Esophagus mucosa (tissue), 1 donor: Measurements from ENCODE around the gene GJB3. TPM values are rescaled to one million over a fixed set of nuclear protein-coding genes. Genes with fewer than 3 reads are reported as not detected.
"Not testable (repeated sequence)": the region's sequence is repeated elsewhere in the genome, so short reads cannot be mapped to it uniquely, and the experiment has no call there.

Experiments
- ATAC-seq: fragments of 200-7000 bp; cut with Tn5 transposase; one replicate; pipeline ENCODE4 v1.9.1; 2020
- total RNA-seq: library from RNA; stranded (reverse); gene quantifications from one replicate; pipeline ENCODE4 v1.2.4, GENCODE V29; 2023
- donor health status: DM: yes; HTN: yes; CAD: no.

Gene GJB3
- 61.7 TPM for total RNA-seq

GRCh38 chr1:34781071-34781843 lies at the start of gene GJB3:
Gene GJB3, plus strand, starts transcription at chr1:34781214. Its CDS starts 3,549 bp downstream, at chr1:34784763.
- peak; percentile 49 for ATAC-seq

DNA sequence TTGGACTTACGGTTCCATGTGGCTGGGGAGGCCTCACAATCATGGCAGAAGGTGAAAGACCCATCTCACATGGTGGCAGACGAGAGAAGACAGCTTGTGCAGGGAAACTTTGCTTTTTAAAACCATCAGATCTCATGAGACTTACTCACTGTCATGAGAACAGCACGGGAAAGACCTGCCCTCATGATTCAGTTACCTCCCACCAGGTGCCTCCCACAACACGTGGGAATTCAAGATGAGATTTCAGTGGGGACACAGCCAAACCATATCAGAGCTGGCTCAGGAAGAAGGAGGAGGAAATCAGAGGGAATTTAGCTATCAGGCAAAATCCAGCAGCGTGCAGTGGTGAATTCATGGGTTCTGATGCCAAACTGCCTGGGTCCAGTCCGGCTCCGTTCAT lies 48.2 kb upstream of the GJB3 start:
- not testable (repeated sequence) for ATAC-seq

GRCh38 chr1:34736692-34737091 lies 44.3 kb upstream of the GJB3 start:
- no peak for ATAC-seq

DNA sequence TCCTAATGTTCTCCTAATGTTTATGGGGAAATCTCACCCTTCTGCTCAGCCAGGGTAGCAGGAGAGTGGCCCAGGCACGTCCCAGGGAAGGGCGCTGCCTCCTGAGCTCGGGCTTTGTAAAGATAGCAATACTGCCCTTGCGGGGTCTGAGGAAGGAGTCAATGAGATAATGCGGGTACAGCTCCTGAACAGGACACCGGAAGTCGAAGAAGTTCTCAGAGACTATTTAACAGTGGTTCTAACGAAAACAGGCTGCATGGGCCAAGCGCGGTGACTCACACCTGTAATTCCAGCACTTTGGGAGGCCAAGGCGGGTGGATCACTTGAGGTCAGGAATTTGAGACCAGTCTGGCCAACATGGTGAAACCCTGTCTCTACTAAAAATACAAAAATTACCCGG lies 43.8 kb upstream of the GJB3 start:
- not testable (repeated sequence) for ATAC-seq

DNA sequence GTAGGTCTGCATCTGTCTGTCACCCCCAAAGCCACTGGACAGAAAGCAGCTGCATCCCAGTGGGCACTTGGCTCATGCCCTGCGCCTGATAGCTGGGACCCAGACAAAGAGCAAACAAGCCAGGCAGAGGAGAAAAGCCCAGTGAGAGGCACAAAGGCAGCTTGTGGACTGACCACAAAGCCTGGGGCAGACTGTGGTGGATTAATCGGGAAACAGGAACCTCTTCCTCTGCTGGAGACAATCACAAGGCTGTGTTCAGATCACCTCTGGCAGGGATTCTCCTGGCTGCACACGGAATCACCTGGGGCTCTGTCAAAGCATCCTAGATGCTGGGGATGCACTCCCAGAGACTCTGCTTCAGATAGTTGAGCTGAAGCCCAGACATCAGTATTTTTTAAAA lies 41.4 kb upstream of the GJB3 start:
- no peak for ATAC-seq

- peak; percentile 65 for ATAC-seq
Measured at GRCh38 chr1:34740161-34740868, 40.7 kb upstream of the GJB3 start.

DNA sequence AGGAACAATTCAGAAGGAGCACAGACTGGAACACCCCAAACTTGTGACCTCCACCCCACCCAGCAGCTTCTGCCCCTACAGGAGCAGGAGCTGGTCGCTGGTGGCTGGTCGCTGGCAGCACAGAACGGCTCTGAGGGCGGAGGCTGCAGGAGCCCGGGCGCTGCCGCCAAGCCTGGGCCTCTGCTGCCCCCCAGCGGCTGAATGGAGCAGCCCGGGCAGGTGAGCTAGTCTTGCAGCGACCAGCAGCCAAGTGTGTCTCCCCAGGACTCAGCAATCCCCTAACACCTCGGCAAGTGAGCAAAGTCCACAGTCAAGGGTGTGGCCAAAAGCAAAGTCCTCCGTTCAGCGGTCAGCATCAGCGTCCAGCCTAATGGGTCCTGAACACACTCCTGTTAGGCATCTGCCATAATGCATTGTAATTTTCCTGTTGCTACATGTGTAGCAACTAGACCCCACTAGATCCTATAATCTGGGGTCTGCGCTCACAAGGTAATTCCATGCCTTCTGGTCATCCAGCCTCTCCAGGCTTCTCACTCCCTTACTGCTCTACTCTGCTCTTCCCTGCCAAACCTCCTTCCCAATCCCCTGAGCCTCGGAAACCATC lies 38.2 kb upstream of the GJB3 start:
- ATAC-seq: peak; percentile 86

DNA sequence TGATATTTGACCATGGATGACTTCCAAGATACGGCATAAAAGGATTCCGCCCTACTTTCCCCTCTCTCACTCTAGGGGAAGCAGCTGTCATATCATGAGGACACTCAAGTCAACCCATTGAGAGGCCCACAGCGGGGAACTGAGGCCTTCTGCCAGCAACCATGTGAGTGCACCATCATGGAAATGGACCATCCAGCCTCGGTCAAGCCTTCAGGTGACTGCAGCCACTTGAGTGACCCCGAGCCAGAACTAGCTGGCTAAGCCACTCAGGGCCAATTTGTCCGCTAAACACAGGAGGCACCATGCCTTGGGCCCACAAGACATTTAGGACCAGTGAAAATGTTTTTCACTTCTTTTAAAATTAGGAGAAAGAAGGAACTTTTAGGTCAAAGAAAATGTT lies 37.2 kb upstream of the GJB3 start:
- ATAC-seq: no peak

DNA sequence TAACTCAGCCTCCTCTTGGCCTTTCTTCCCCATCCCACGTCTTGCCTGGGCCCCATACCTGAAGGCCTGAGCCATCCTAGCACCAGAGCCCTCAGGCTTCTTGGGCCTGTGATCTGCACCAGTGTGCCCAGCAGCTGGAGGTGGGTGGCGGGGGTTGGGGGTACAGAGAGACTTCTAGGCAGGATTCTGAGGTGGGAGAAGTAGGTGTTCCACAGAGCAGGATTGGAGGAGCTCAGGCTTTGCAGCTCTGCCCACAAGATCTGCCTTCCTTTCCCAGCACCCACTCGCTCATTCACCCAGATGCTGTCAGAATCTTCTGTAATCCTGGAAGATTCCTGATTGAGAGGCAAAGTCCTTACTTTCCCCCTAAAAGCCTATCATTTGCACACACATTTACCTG lies 36.2 kb upstream of the GJB3 start:
- ATAC-seq: no peak

DNA sequence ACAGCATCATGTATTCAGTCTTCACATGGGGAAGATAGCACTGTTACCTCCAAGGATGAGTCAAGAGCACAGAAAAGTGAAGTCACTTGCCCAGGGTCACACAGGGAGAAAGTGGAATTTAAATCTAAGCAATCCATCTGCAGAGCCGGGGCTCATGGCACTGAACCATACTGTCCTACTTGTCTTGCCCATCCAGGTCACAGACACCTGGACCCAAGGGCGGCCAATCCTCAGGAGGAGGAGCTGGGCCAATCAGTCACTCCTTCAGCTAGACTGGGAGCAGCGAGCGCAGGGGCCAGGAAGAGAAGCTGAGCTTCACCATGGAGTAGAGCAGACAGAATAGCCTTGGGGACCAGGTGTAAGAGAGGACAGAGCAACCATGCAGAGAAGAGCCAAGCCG lies 35.3 kb upstream of the GJB3 start:
- no peak for ATAC-seq

DNA sequence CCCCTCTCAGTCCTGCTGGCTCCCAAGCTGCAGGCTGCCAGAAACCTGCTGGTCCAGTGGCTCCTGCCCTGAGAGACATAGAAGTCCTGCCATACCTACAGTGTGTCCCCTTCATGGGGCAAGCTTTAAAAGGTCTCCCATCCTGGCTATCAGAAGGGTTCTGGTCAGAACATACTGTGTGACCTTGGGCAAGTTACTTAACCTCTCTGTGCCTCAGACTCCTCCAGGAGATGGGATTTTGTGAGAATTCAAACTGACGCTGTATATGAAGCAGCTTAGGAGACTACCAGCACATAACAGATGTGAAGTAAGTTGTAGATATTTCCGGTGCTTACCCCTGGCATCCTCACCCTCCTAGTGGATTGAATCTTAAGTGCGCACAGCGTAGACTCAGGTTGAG lies 34.9 kb upstream of the GJB3 start:
- ATAC-seq: no peak

- no peak for ATAC-seq
Measured at GRCh38 chr1:34746785-34747637, 34.0 kb upstream of the GJB3 start.

GRCh38 chr1:34747638-34747941 lies 33.4 kb upstream of the GJB3 start:
- no peak for ATAC-seq

- no peak for ATAC-seq
Measured at GRCh38 chr1:34749992-34750391, 31.0 kb upstream of the GJB3 start.

DNA sequence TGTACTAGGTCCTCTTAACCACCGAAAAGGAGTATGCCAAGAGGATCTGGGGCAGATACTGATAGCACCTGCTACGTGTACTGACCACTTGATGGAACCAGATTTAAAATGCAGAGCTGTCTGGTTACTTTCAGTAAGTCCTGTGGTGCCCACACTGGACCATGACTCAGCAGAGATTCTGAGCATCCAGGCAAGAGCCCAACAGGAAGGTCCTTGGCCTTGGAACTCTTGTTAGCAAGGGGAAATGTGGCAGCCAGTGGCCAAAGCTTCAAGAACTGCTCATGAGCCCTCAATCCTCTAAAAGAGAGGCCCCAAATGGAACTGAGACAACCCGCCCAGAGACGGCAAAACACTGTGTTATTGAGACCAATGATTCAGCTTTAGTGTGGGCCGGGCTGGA lies 30.4 kb upstream of the GJB3 start:
- ATAC-seq: no peak

GRCh38 chr1:34753163-34753562 lies 27.9 kb upstream of the GJB3 start:
- no peak for ATAC-seq

GRCh38 chr1:34754964-34755637 lies 25.9 kb upstream of the GJB3 start, which contains the start of gene GJB5:
Gene GJB5, plus strand, starts transcription at chr1:34755047. Its CDS starts 2,284 bp downstream, at chr1:34757331.
- ATAC-seq: peak; percentile 94

GRCh38 chr1:34755961-34756360 lies 25.1 kb upstream of the GJB3 start:
- no peak for ATAC-seq

DNA sequence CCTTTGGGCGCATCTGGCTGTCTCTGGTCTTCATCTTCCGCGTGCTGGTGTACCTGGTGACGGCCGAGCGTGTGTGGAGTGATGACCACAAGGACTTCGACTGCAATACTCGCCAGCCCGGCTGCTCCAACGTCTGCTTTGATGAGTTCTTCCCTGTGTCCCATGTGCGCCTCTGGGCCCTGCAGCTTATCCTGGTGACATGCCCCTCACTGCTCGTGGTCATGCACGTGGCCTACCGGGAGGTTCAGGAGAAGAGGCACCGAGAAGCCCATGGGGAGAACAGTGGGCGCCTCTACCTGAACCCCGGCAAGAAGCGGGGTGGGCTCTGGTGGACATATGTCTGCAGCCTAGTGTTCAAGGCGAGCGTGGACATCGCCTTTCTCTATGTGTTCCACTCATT lies 23.6 kb upstream of the GJB3 start:
- ATAC-seq: no peak

GRCh38 chr1:34758751-34759150 lies 22.3 kb upstream of the GJB3 start:
- no peak for ATAC-seq

DNA sequence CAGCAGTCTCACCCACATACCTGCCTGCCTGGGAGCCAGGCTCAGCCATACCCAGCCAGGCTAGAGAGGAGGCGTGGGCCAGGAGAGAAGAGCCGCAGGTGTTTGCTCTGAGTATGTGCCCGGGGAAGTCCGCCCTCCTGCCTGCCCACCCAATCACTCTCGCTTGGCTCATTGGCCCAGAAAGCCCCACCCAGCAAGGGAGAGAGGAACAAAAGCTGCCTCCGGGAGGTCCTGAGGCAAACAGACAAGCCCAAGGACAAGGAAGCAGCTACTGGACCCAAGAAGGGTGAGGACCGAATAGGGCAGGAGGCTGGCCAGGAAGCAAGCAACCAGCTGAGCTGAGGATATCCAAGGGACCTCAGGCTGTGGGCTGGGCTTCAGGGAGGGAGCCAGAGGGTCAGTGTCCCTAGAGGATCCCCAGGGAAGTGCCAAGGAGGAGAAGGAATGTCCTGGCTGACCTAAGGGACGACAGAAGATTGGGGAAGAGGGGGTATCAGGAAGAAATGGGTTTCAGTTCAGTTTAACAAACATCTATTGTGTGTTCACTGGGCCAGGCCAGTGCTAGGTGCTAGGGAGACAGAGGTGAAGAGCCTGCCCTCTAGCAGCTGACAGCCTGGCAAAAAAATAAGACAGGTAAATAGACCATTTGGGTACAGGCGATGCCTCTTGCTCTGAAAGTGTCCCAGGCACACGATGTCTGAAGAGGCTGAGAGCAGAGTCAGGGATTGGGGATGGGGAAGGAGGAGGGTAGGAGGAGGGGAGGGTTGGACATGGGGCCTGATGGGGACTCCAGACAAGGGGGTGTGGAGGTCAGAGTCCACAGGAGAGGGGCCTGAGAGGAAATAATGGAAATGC lies 21.3 kb upstream of the GJB3 start, which contains the start of gene GJB4:
GJB4 (plus strand) TSS at position 238 of the 855 bp plus-strand sequence. CDS start 1,515 bp downstream, outside the sequence.
- ATAC-seq: peak; percentile 38
